Colonic mucosa (tissue), 4 donors: ENCODE results near the gene ALDH4A1. TPM values are rescaled to one million over a fixed set of nuclear protein-coding genes. Genes with fewer than 3 reads are reported as not detected.

Source experiments
- DNase-seq: peaks from one replicate; pipeline ENCODE4 v3.0.0-alpha.2; 2020
- H3K27ac ChIP-seq: fragments of 200-600 bp; one replicate; pipeline ENCODE4 v1.8.0; 2021
- H3K27me3 ChIP-seq: fragments of 200-600 bp; one replicate; pipeline ENCODE4 v1.8.0; 2021
- H3K36me3 ChIP-seq: fragments of 200-600 bp; one replicate; pipeline ENCODE4 v1.8.0; 2021
- H3K4me1 ChIP-seq: fragments of 200-600 bp; one replicate; pipeline ENCODE4 v1.8.0; 2021; ENCODE audit warnings: mild to moderate bottlenecking
- H3K4me3 ChIP-seq: fragments of 200-600 bp; one replicate; pipeline ENCODE4 v1.8.0; 2021
- H3K9ac ChIP-seq, 2 donors: one replicate each; pipeline ENCODE4 v1.7.0; 2013; ENCODE audit warnings: control low read depth in 2 of 2, low read depth in 2 of 2, low read length in 2 of 2
- H3K9me3 ChIP-seq: fragments of 200-600 bp; one replicate; pipeline ENCODE4 v1.8.0; 2021
- intact Hi-C: fragments of 100-400 bp; cut with DNase I; formaldehyde crosslinking; loops from one replicate; pipeline ENCODE4 v1.14.1; 2022
- total RNA-seq, 2 donors: library from RNA; stranded (reverse); fragmentation: NEBNext Ultra II Directional in 1 of 2; extraction: Animal tissue kit (Norgen Biotek cat#: 25700) in 1 of 2; gene quantifications; one replicate each; pipeline ENCODE4 v1.2.1, GENCODE V29; 2021
- TF ChIP-seq, protein P1 (sequence below): fragments of 200-600 bp; IDR thresholded peaks from one replicate; pipeline ENCODE4 v1.8.0; 2022; ENCODE audit warnings: antibody characterized with exemption, mild to moderate bottlenecking
- donor health status: healthy.
- donor health status: DM: no; HTN: no; CAD: no.
- donor health status: DM: no; HTN: no; CAD: no.

The ALDH4A1 gene
- total RNA-seq, 2 donors from 2014 or later, result 7.9 to 13.0 TPM

DNA sequence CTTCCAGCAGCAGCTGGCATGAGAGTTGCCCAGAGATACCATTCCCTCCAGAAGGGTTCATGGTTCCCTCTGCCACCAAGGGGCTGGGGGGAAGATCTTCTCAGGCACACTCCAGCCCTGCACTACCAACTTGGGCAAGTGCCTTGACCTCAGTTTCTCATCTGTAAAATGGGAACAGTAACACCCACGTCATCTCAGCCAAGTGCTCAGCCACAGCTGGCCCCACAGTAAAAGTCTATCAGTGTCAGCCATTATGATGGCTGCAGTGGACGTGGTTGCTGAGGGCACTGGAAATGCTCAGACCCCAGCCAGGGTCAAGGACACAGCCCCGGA is 26.6 kb downstream of the ALDH4A1 start:
- Histone ChIP-seq H3K4me1 (peaks cover 5% of the 10 kb centered on the region), H3K27ac (no peak overlapping the region), H3K4me3 (no peak overlapping the region), H3K9me3 (no peaks in the 10 kb centered on the region), H3K27me3 (no peaks in the 10 kb centered on the region), H3K9ac (no peak overlapping the region), H3K36me3 (no peaks in the 10 kb centered on the region)
- intact Hi-C loops, result loop anchor here (5.0 kb wide), 1 partner anchor 278 kb away; no protein-coding TSS in a partner anchor
- TF ChIP-seq, protein P1, sequence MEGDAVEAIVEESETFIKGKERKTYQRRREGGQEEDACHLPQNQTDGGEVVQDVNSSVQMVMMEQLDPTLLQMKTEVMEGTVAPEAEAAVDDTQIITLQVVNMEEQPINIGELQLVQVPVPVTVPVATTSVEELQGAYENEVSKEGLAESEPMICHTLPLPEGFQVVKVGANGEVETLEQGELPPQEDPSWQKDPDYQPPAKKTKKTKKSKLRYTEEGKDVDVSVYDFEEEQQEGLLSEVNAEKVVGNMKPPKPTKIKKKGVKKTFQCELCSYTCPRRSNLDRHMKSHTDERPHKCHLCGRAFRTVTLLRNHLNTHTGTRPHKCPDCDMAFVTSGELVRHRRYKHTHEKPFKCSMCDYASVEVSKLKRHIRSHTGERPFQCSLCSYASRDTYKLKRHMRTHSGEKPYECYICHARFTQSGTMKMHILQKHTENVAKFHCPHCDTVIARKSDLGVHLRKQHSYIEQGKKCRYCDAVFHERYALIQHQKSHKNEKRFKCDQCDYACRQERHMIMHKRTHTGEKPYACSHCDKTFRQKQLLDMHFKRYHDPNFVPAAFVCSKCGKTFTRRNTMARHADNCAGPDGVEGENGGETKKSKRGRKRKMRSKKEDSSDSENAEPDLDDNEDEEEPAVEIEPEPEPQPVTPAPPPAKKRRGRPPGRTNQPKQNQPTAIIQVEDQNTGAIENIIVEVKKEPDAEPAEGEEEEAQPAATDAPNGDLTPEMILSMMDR, result no peak
- no peak for DNase-seq

DNA sequence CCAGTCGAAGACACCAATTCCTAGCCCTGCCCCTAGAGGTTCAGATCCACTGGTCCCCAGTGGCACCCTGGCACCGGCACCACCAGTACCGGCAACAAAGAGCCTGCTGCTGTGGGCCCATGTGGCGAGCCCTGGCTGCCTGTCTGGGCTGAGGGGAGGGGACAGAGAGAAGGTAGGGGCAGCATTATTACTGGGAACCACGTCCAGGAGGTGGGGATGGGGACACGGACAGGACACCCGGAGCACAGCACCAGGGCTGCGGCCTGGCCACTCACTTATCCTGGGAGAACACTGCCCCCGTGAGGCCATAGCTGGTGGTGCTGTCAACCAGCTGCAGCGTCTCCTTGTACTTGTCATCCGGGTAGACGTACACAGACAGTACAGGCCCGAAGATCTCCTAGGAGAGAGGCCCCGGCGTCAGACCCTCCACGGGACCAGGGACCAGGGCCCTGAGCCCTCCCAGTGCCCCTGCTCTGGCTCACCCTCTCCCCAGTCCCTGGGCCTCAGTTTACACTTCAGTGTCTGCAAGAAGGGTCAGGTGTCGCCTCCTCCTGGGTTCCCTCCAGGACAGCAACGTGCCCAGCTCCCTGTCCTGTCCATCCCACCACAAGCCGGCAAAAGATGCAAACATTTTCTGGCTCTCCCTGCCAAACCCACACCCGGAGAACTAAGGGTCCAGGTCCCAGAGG is 27.1 kb downstream of the ALDH4A1 start:
- no peaks in the 10 kb centered on the region for H3K36me3 ChIP-seq
- H3K4me3 ChIP-seq, result no peak overlapping the region
- TF ChIP-seq, protein P1, result peak; percentile 78
- intact Hi-C loops, result loop anchor here (5.0 kb wide), 1 partner anchor 278 kb away; no protein-coding TSS in a partner anchor
- peaks cover 5% of the 10 kb centered on the region for H3K4me1 ChIP-seq
- H3K27ac ChIP-seq, result no peak overlapping the region
- DNase-seq, result peak; percentile 85
- H3K9me3 ChIP-seq, result no peaks in the 10 kb centered on the region
- no peaks in the 10 kb centered on the region for H3K27me3 ChIP-seq
- no peak overlapping the region for H3K9ac ChIP-seq

- Histone ChIP-seq H3K27ac (no peak overlapping the region), H3K9me3 (no peaks in the 10 kb centered on the region), H3K27me3 (no peaks in the 10 kb centered on the region), H3K36me3 (no peaks in the 10 kb centered on the region), H3K4me3 (no peak overlapping the region), H3K9ac (no peak overlapping the region), H3K4me1 (peaks cover 5% of the 10 kb centered on the region)
- peak; percentile 41 for DNase-seq
- intact Hi-C loops, result no loop called here
- TF ChIP-seq, protein P1, result no peak
Measured at GRCh38 chr1:18874600-18874999, 27.8 kb downstream of the ALDH4A1 start.

GRCh38 chr1:18874036-18874435 is 28.3 kb downstream of the ALDH4A1 start:
- H3K27me3 ChIP-seq, result no peaks in the 10 kb centered on the region
- intact Hi-C loops, result no loop called here
- H3K9ac ChIP-seq, result no peak overlapping the region
- H3K36me3 ChIP-seq, result no peaks in the 10 kb centered on the region
- peaks cover 5% of the 10 kb centered on the region for H3K4me1 ChIP-seq
- H3K9me3 ChIP-seq, result no peaks in the 10 kb centered on the region
- no peak overlapping the region for H3K4me3 ChIP-seq
- TF ChIP-seq, protein P1, result no peak
- no peak for DNase-seq
- H3K27ac ChIP-seq, result no peak overlapping the region

DNA sequence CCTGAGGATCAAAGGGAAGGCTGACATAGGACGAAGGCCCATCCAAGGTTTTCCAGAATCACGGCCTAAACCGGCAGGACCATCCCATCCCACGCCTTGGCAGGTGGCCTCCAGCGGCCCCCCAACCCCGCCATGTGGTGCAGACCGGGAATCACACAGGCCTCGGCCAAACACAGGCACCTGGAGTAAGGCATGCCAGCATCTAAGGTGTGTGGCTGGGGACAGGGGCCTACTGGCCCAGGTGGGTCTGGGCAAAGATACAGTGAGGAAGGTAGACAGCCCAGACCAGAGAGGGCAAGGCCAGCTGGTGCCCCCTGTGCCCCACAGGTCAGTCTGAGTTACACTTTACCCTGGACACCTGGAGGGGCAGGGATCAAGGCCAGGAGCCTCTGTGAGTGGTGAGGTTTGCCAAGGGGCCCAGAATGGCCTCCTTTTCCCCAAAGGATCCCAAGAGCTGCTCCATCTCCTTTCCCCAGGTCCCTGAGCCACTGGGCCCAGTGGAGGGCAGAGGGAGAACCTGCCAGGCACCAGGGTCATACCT is 30.2 kb downstream of the ALDH4A1 start:
- peaks cover 5% of the 10 kb centered on the region for H3K4me1 ChIP-seq
- H3K9me3 ChIP-seq, result no peaks in the 10 kb centered on the region
- H3K9ac ChIP-seq, result no peak overlapping the region
- no peak overlapping the region for H3K4me3 ChIP-seq
- H3K27ac ChIP-seq, result no peak overlapping the region
- H3K27me3 ChIP-seq, result no peaks in the 10 kb centered on the region
- no peak for DNase-seq
- TF ChIP-seq, protein P1, result no peak
- no peaks in the 10 kb centered on the region for H3K36me3 ChIP-seq
- intact Hi-C loops, result no loop called here
